AG09309 (cell line): Measurements from ENCODE around the gene MYRF.

ENCODE experiments used
- DNase-seq: peaks from one replicate; pipeline ENCODE4 v3.0.0-alpha.2; 2010; ENCODE audit warnings: low read depth
- H3K4me3 ChIP-seq: 2 replicates; pipeline ENCODE4 v1.5.1; 2011; ENCODE audit warnings: mild to moderate bottlenecking, low read depth, low read length, moderate library complexity; ENCODE audit not compliant: control insufficient read depth
- TF ChIP-seq, protein P1 (sequence below): IDR thresholded peaks from 2 replicates; pipeline ENCODE4 v1.5.1; 2011; ENCODE audit warnings: mild to moderate bottlenecking, low read depth, low read length, inconsistent platforms; ENCODE audit not compliant: insufficient read depth, control insufficient read depth; ENCODE audit errors: missing control alignments

Gene MYRF

GRCh38 chr11:61816736-61817455 lies 64.5 kb downstream of the MYRF start, which contains the start of gene FADS1:
Gene FADS1 (minus strand): TSS chr11:61817003. CDS start chr11:61816929, 74 bp downstream.
- H3K4me3 ChIP-seq, result peak within 1 kb of the TSS; percentile 67
- DNase-seq, result peak; percentile 66
- TF ChIP-seq, protein P1, sequence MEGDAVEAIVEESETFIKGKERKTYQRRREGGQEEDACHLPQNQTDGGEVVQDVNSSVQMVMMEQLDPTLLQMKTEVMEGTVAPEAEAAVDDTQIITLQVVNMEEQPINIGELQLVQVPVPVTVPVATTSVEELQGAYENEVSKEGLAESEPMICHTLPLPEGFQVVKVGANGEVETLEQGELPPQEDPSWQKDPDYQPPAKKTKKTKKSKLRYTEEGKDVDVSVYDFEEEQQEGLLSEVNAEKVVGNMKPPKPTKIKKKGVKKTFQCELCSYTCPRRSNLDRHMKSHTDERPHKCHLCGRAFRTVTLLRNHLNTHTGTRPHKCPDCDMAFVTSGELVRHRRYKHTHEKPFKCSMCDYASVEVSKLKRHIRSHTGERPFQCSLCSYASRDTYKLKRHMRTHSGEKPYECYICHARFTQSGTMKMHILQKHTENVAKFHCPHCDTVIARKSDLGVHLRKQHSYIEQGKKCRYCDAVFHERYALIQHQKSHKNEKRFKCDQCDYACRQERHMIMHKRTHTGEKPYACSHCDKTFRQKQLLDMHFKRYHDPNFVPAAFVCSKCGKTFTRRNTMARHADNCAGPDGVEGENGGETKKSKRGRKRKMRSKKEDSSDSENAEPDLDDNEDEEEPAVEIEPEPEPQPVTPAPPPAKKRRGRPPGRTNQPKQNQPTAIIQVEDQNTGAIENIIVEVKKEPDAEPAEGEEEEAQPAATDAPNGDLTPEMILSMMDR, result peak; percentile 63

DNA sequence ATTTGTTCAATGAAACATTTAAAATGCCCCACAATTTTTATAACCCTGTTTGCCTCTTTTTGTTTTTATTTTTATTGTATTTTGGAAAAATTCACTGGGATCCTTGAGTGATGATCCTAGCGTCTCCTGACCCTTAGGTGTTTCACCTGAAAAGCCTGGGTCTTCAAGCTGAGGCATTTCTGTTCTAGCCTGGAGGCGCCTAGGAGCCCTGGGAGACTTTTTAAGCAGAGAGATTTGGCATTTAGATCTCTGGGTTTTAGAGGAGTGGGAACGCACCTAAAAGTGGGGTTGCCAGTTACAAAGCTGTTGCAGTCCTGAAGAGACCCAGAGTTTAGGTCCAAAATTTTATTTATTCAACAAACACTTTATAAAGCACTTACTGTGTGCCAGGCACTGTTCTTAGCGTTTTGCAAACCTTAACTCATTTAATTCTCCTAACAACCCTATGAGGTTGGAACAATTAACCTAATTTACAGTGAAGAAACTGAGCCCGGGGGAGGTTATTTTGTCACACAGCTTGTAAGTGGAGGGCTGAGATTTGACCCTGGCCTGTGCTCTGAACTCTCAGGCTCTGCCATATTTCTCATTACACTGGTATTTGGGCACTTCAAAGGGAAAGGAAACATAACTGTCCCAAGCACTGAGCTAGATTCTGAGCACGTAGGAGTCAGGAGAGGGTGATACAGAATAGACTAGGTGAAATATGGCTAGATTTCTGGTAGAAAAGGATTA lies 65.2 kb downstream of the MYRF start:
- H3K4me3 ChIP-seq, result peak overlapping the region; percentile 67
- TF ChIP-seq, protein P1, result no peak
- no peak for DNase-seq

- TF ChIP-seq, protein P1, result no peak
- H3K4me3 ChIP-seq, result no peak overlapping the region
Measured at GRCh38 chr11:61820174-61820573, 67.7 kb downstream of the MYRF start.

GRCh38 chr11:61826930-61827570 lies 74.6 kb downstream of the MYRF start:
- peak overlapping the region; percentile 32 for H3K4me3 ChIP-seq
- DNase-seq, result no peak
- TF ChIP-seq, protein P1, result no peak

More at GRCh38 chr11:61820174-61820573, 67.7 kb downstream of the MYRF start:
- no peak for DNase-seq

DNA sequence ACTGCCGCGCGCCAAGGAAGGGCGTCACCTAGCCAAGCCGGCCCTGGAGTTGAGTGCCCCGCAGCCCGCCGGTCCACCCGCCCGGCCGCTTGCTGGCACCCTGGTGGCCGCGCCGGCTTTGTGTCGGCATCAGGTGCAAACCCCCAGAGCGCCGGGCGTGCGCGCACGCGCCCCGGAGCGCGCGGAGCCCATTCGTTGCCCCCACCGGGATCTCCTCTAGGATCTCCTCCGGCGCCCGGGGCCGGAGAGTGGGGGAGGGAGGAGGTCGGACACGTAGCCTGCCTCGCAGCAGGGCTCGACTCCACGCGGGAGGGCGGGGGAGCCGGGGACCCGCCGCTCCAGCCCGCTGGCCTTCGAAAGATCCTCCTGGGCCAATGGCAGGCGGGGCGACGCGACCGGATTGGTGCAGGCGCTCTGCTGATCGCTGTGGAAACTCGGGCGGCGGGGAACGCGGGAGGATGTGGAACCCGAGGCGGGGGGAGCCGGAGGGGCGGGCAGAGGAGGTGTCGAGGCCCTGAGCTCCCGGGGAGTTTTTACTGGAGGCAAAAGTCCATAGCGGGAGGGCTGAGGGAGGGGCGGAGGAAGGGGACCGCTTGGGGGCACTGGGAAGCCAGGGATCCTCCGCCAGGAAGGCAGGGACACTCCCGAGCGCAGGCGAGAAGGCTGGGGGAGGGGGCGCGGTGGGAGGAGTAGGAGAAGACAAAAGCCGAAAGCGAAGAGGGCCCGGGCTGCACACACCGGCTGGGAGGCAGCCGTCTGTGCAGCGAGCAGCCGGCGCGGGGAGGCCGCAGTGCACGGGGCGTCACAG lies 75.3 kb downstream of the MYRF start, which contains the start of gene FADS2:
FADS2 (plus strand) TSS at position 730 of the 808 bp plus-strand sequence. CDS start 91 bp downstream, outside the sequence.
- TF ChIP-seq, protein P1, result no peak
- H3K4me3 ChIP-seq, result peak within 1 kb of the TSS; percentile 66
- peak; percentile 46 for DNase-seq

- peak overlapping the region; percentile 66 for H3K4me3 ChIP-seq
- DNase-seq, result no peak
- TF ChIP-seq, protein P1, result no peak
Measured at GRCh38 chr11:61828379-61828628, 75.9 kb downstream of the MYRF start.
